Measurements from ENCODE around the gene PELI1. TPM values are rescaled to one million over a fixed set of nuclear protein-coding genes. Genes with fewer than 3 reads are reported as not detected.

PELI1 gene
- total RNA-seq, 1 donor from 2014 or later = 46.4 TPM

- Mint-ChIP-seq H3K4me3 (ENCODE audit: unreplicated experiment) (no peak overlapping the region), H3K4me1 (ENCODE audit: unreplicated experiment) (peaks cover 9% of the 10 kb centered on the region), H3K36me3 (ENCODE audit: low read depth, unreplicated experiment) (no peaks in the 10 kb centered on the region), H3K27me3 (ENCODE audit: unreplicated experiment) (no peaks in the 10 kb centered on the region), H3K27ac (ENCODE audit: unreplicated experiment) (no peak overlapping the region), H3K9me3 (ENCODE audit: unreplicated experiment) (no peaks in the 10 kb centered on the region)
- no peak for TF ChIP-seq CTCF (IDR thresholded peaks at IDR 0.05; ENCODE audit: unreplicated experiment)
- no peak for DNase-seq (ENCODE audit: low spot score)
These were observed 21.9 kb downstream of the PELI1 start for GRCh38 chr2:64122358-64122757.

GRCh38 chr2:64120928-64121327 is 23.3 kb downstream of the PELI1 start:
- DNase-seq (ENCODE audit: low spot score) = no peak
- H3K27ac Mint-ChIP-seq (ENCODE audit: unreplicated experiment) = no peak overlapping the region
- no peaks in the 10 kb centered on the region for H3K36me3 Mint-ChIP-seq (ENCODE audit: low read depth, unreplicated experiment)
- H3K27me3 Mint-ChIP-seq (ENCODE audit: unreplicated experiment) = no peaks in the 10 kb centered on the region
- H3K4me1 Mint-ChIP-seq (ENCODE audit: unreplicated experiment) = peaks cover 16% of the 10 kb centered on the region
- no peak overlapping the region for H3K4me3 Mint-ChIP-seq (ENCODE audit: unreplicated experiment)
- H3K9me3 Mint-ChIP-seq (ENCODE audit: unreplicated experiment) = no peaks in the 10 kb centered on the region
- no peak for TF ChIP-seq CTCF (IDR thresholded peaks at IDR 0.05; ENCODE audit: unreplicated experiment)

GRCh38 chr2:64120008-64120407 is 24.2 kb downstream of the PELI1 start:
- Mint-ChIP-seq H3K27me3 (ENCODE audit: unreplicated experiment) (no peaks in the 10 kb centered on the region), H3K4me3 (ENCODE audit: unreplicated experiment) (no peak overlapping the region), H3K9me3 (ENCODE audit: unreplicated experiment) (no peaks in the 10 kb centered on the region), H3K36me3 (ENCODE audit: low read depth, unreplicated experiment) (no peaks in the 10 kb centered on the region), H3K27ac (ENCODE audit: unreplicated experiment) (no peak overlapping the region), H3K4me1 (ENCODE audit: unreplicated experiment) (peaks cover 25% of the 10 kb centered on the region)
- TF ChIP-seq CTCF (IDR thresholded peaks at IDR 0.05; ENCODE audit: unreplicated experiment) = no peak
- DNase-seq (ENCODE audit: low spot score) = no peak

- Mint-ChIP-seq H3K9me3 (ENCODE audit: unreplicated experiment) (no peaks in the 10 kb centered on the region), H3K27ac (ENCODE audit: unreplicated experiment) (peak overlapping the region; percentile 23), H3K36me3 (ENCODE audit: low read depth, unreplicated experiment) (no peaks in the 10 kb centered on the region), H3K4me3 (ENCODE audit: unreplicated experiment) (no peak overlapping the region), H3K27me3 (ENCODE audit: unreplicated experiment) (no peaks in the 10 kb centered on the region), H3K4me1 (ENCODE audit: unreplicated experiment) (peaks cover 32% of the 10 kb centered on the region)
- TF ChIP-seq CTCF (IDR thresholded peaks at IDR 0.05; ENCODE audit: unreplicated experiment) = no peak
- DNase-seq (ENCODE audit: low spot score) = no peak
These were observed 24.9 kb downstream of the PELI1 start for GRCh38 chr2:64119369-64119768.

GRCh38 chr2:64115808-64116598 is 28.2 kb downstream of the PELI1 start:
- Mint-ChIP-seq H3K4me3 (ENCODE audit: unreplicated experiment) (no peak overlapping the region), H3K9me3 (ENCODE audit: unreplicated experiment) (no peaks in the 10 kb centered on the region), H3K4me1 (ENCODE audit: unreplicated experiment) (peaks cover 32% of the 10 kb centered on the region), H3K36me3 (ENCODE audit: low read depth, unreplicated experiment) (no peaks in the 10 kb centered on the region), H3K27me3 (ENCODE audit: unreplicated experiment) (no peaks in the 10 kb centered on the region), H3K27ac (ENCODE audit: unreplicated experiment) (peak overlapping the region; percentile 93)
- no peak for DNase-seq (ENCODE audit: low spot score)
- no peak for TF ChIP-seq CTCF (IDR thresholded peaks at IDR 0.05; ENCODE audit: unreplicated experiment)

Data from endothelial cell (in vitro differentiated cells).